Stimulated activated naive CD8-positive, alpha-beta T cell treated with anti-CD3 and anti-CD28 coated beads, Interleukin-15, Interleukin-2, amounts not matched to agents 100 ng/mL and 50 ng/mL, for 24 hours (primary cell): ENCODE measurements around the gene RNF168.
"Not testable (repeated sequence)": the region's sequence is repeated elsewhere in the genome, so short reads cannot be mapped to it uniquely, and the experiment has no call there.

Source experiments
- H3K27ac Mint-ChIP-seq: one replicate; pipeline ENCODE4 v1.8.0; 2021; ENCODE audit warnings: mild to moderate bottlenecking, mixed read lengths
- H3K27me3 Mint-ChIP-seq: one replicate; pipeline ENCODE4 v1.8.0; 2021; ENCODE audit warnings: mixed read lengths
- H3K36me3 Mint-ChIP-seq: one replicate; pipeline ENCODE4 v1.8.0; 2021; ENCODE audit warnings: low read depth, mixed read lengths
- H3K4me1 Mint-ChIP-seq: one replicate; pipeline ENCODE4 v1.8.0; 2021; ENCODE audit warnings: low read depth, mixed read lengths
- H3K4me3 Mint-ChIP-seq: one replicate; pipeline ENCODE4 v1.8.0; 2021; ENCODE audit warnings: mild to moderate bottlenecking, mixed read lengths
- H3K9me3 Mint-ChIP-seq: one replicate; pipeline ENCODE4 v1.8.0; 2021; ENCODE audit warnings: mixed read lengths

The RNF168 gene

DNA sequence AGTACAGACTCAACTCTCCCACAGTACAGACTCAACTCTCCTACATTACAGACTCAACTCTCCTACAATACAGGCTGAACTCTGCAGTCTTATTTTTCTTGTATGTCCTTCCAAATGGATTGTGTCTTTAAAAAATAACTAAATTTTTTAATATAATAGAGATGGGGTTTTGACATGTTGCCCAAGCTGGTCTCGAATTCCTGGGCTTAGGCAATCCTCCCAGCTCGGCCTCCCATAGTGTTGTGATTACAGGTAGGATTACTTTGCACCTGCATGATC, 40.2 kb downstream of the RNF168 start:
- H3K36me3 Mint-ChIP-seq: peaks cover 20% of the 10 kb centered on the region
- no peak overlapping the region for H3K4me3 Mint-ChIP-seq
- H3K9me3 Mint-ChIP-seq: no peaks in the 10 kb centered on the region
- H3K4me1 Mint-ChIP-seq: peaks cover 7% of the 10 kb centered on the region
- no peak overlapping the region for H3K27ac Mint-ChIP-seq
- H3K27me3 Mint-ChIP-seq: no peaks in the 10 kb centered on the region

DNA sequence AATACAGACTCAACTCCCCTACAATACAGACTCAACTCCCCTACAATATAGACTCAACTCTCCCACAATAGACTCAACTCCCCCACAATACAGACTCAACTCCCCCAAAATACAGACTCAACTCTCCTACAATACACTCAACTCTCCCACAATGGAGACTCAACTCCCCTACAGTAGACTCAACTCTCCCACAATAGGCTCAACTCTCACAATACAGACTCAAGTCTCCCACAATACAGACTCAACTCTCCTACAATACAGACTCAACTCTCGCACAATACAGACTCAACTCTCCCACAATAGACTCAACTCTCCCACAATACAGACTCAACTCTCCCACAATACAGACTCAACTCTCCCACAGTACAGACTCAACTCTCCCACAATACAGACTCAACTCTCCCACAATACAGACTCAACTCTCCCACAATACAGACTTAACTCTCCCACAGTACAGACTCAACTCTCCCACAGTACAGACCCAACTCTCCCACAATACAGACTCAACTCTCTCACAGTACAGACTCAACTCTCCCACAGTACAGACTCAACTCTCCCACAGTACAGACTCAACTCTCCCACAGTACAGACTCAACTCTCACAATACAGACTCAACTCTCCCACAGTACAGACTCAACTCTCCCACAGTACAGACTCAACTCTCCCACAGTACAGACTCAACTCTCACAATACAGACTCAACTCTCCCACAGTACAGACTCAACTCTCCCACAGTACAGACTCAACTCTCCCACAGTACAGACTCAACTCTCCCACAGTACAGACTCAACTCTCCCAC, 40.7 kb downstream of the RNF168 start:
- H3K4me3 Mint-ChIP-seq, H3K27ac Mint-ChIP-seq, H3K9me3 Mint-ChIP-seq, H3K27me3 Mint-ChIP-seq: not testable (repeated sequence)
- Mint-ChIP-seq H3K36me3 (peaks cover 18% of the 10 kb centered on the region), H3K4me1 (peaks cover 10% of the 10 kb centered on the region)

DNA sequence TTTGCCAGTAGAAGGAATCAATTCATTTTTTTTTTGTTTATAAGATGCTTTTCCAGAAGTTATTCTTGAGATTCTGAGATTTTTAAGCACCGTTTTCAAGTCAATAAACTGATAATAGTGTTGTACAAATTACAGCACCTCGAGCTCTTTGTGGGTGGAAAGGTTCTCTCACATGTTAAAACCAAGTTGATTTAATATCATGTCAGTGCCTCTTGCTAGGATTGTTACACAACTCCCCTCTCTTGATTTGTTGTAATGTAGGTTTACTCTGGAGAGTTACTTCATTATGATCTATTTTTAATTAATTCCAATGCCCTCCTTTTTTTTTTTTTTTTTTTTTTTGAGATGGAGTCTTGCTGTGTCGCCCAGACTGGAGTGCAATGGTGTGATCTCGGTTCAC, 45.5 kb downstream of the RNF168 start:
- no peak overlapping the region for H3K27ac Mint-ChIP-seq
- H3K9me3 Mint-ChIP-seq: no peaks in the 10 kb centered on the region
- H3K27me3 Mint-ChIP-seq: no peaks in the 10 kb centered on the region

DNA sequence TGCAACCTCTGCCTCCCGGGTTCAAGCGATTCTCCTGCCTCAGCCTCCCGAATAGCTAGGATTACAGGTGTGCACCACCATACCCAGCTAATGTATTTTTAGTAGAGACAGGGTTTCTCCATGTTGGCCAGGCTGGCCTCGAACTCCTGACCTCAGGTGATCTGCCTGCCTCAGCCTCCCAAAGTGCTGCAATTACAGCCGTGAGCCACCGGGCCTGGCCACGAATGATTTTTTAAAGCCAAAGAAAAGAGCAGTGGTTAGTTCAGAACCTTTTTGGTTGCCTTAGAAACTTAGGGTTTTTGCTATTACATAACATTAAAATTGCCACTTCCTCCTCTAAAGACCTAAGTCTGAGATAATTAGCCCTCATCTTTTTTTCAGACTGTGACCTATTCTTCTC, 46.1 kb downstream of the RNF168 start:
- H3K27me3 Mint-ChIP-seq, H3K27ac Mint-ChIP-seq, H3K36me3 Mint-ChIP-seq, H3K9me3 Mint-ChIP-seq, H3K4me3 Mint-ChIP-seq: not testable (repeated sequence)
- H3K4me1 Mint-ChIP-seq: peaks cover 16% of the 10 kb centered on the region

More for the DNA sequence above, 45.5 kb downstream of the RNF168 start:
- H3K36me3 Mint-ChIP-seq: peaks cover 5% of the 10 kb centered on the region
- no peak overlapping the region for H3K4me3 Mint-ChIP-seq
- peaks cover 16% of the 10 kb centered on the region for H3K4me1 Mint-ChIP-seq

DNA sequence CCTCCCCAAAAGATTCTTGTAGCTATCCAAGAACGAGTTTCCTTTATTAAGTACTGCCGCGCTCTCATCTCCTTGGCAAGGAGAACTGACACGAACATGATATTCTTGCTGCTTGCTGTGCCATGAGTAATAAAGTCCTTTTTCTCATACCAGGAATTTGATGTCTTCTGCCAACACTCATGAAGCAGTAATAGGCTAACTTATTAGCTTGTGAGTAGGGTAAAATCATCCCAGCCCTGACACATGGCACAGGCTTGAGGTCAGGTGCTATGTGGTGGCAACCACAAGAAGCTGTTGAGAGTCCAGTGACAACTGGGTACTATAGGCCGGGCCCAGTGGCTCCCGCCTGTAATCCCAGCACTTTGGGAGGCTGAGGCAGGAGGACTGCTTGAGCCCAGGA, 48.6 kb downstream of the RNF168 start:
- no peaks in the 10 kb centered on the region for H3K9me3 Mint-ChIP-seq
- H3K27ac Mint-ChIP-seq: no peak overlapping the region
- H3K36me3 Mint-ChIP-seq: no peaks in the 10 kb centered on the region
- H3K27me3 Mint-ChIP-seq: no peaks in the 10 kb centered on the region
- H3K4me3 Mint-ChIP-seq: no peak overlapping the region
- H3K4me1 Mint-ChIP-seq: peaks cover 10% of the 10 kb centered on the region

DNA sequence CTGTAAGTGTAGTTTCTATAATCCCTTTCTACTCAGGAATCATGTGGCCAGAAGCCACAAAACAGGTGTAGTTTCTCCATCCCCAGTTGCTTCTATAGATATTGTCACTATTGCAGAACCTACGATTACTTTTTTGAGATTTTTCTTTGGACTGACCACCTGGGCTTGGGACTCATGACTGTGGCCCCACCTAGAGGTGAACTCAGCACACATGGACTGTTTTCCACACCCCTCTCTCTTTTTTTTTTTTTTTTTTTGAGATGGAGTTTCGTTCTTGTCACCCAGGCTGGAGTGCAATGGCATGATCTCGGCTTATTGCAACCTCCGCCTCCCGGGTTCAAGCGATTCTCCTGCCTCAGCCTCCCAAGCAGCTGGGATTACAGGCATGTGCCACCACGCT, 58.2 kb downstream of the RNF168 start:
- not testable (repeated sequence) for H3K4me1 Mint-ChIP-seq, H3K4me3 Mint-ChIP-seq, H3K36me3 Mint-ChIP-seq, H3K27ac Mint-ChIP-seq, H3K9me3 Mint-ChIP-seq, H3K27me3 Mint-ChIP-seq

DNA sequence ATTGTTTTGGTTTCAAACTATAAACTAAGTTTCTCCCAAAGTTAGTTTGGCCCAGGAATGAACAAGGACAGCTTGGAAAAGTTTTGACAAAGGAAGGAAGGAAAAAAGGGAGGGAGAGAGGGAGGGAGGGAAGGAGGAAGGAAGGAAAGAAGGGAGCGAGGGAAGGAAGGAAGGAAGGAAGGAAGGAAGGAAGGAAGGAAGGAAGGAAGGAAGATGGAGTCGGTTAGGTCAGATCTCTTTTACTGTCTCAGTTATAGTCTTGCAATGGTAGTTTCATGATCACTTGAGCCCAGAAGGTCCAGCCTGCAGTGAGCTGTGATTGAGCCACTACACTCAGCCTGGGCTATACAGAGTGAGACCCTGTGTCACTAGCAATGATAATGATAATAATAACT, 59.1 kb downstream of the RNF168 start:
- no peak overlapping the region for H3K27ac Mint-ChIP-seq
- no peaks in the 10 kb centered on the region for H3K27me3 Mint-ChIP-seq
- H3K9me3 Mint-ChIP-seq: no peaks in the 10 kb centered on the region
- H3K4me3 Mint-ChIP-seq: no peak overlapping the region
- H3K36me3 Mint-ChIP-seq: no peaks in the 10 kb centered on the region
- H3K4me1 Mint-ChIP-seq: no peaks in the 10 kb centered on the region

DNA sequence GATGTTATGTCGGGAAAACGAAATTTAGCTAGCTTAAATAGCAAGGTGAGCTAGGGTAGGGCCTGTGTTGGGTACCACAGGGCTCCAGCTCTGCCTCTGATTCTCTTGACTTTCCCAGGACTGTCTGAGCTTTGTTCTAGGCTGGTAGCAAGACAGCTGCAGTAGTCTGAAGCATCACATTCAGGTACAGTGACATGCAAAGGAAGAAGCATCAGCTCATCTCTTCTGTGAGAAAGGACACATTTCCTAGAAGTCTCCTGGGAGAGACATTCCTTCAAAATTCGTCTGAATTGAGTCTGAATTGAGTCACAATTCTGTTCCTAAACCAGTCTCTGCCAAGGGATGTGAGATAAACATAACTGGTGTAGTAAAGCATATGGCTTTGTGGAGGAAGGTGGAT, 62.9 kb downstream of the RNF168 start:
- H3K4me1 Mint-ChIP-seq: no peaks in the 10 kb centered on the region

DNA sequence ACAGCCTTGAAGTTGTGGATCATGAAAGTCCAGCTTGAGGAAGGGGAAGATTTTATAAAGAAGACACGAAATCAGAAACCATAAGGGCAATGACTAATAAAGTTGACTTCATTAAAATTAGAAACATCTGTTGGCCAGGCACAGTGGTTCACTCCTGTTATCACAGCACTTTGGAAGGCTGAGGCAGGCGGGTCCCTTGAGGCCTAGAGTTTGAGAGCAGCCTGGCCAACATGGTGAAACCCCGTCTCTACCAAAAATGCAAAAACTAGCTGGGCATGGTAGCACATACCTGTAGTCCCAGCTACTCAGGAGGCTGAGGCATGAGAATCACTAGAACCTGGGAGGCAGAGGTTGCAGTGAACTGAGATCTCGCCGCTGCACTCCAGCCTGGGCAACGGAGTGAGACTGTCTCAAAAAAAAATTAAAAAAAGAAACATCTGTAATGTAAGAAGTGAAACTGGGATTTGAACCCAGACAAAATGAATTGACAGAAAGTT, 63.5 kb downstream of the RNF168 start:
- Mint-ChIP-seq H3K4me1 (no peaks in the 10 kb centered on the region), H3K9me3 (no peaks in the 10 kb centered on the region), H3K36me3 (no peaks in the 10 kb centered on the region), H3K4me3 (no peak overlapping the region), H3K27me3 (no peaks in the 10 kb centered on the region), H3K27ac (no peak overlapping the region)

More for the DNA sequence above, 62.9 kb downstream of the RNF168 start:
- Mint-ChIP-seq H3K36me3 (no peaks in the 10 kb centered on the region), H3K9me3 (no peaks in the 10 kb centered on the region), H3K27ac (no peak overlapping the region), H3K4me3 (no peak overlapping the region), H3K27me3 (no peaks in the 10 kb centered on the region)

DNA sequence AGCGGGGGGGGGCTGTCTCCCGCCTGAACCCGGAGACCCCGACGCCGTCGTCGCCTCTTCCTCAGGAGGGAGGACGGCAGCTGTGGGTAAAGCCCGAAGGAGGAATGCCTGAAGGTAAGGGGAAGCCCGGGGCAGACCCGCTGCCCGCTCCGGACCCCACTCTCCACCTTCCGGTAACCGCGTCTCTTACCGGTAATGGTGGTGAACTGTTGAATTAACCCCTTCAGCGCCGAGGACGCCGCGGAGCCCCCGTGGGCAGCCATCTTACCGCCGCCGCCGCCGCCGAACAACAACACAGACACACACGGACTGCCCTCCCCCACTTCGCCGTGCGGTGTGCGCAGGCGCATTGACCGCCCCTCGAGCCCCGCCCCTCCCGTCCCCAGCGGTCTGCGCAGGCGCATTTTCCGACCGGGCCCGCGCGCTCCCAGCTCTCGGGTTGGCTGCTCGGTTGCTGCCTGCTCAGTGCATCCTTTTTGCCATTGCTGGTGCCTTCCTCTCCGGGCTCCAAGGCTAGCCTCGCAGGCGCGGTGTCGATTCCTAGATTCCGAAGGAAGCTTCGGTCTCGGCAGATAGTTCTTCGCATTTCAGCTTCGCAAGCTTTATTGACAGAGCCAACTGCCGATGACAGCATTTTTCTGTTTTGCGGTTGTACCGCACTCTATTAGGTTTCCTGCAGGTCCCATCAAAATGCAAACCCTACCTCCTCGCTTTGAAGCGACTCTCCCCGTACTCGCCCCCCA, 71.3 kb downstream of the RNF168 start, which contains the start of gene UBXN7:
TSS of gene UBXN7 (minus strand) at position 291 of the 743 bp plus-strand sequence. CDS start at position 263, 28 bp downstream.
- Mint-ChIP-seq H3K27me3 (no peaks in the 10 kb centered on the region), H3K27ac (peak within 1 kb of the TSS; percentile 59), H3K4me1 (peaks cover 21% of the 10 kb centered on the region), H3K36me3 (peaks cover 14% of the 10 kb centered on the region), H3K9me3 (no peaks in the 10 kb centered on the region), H3K4me3 (peak within 1 kb of the TSS; percentile 87)

DNA sequence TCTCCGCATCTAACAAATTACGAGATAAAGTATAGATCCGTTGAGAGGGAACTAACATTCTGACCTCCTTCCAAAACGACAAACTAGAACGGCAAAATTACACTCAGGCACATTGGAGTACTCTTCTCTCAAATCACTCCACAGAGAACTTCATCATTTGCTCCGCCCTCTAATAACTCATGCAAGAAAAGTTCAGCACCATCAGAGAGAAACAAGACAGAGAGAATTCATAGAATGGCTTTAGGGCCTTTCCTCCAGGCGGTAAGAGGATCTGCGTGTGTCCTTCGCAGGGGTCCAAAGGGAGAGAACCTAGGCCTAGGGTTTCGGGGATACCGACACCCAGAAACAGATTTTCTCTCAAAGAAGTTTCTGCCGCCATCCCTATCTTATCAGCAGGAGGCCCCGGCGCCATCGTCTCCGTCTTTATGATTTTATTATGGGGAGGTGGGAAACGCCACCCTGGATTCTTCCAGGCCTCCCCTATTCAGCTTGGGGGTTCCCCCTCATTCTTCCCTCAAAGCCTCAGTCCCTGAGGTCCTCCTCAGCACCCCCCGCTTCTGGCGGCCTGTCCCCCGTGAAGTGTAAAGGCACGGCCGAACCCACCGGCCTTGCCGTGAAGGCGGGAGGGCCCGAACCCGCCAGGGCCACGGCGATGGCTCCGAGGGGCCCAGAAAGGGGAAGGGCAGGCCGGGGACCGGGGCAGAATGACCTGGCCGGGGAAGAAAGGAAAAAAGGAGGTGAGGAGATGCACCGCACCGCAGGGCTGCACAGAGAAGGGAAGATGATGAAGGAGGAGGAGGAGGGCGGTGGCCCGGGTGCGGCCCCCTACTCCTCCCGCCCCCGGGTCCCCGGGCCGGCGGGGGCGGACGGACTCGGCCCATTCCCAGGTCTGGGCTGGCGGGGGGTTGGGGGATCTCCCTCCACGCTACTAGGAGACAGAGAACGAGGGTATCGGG, 72.1 kb downstream of the RNF168 start:
- H3K36me3 Mint-ChIP-seq: peaks cover 14% of the 10 kb centered on the region
- peak overlapping the region; percentile 59 for H3K27ac Mint-ChIP-seq
- peak overlapping the region; percentile 87 for H3K4me3 Mint-ChIP-seq
- H3K9me3 Mint-ChIP-seq: no peaks in the 10 kb centered on the region
- no peaks in the 10 kb centered on the region for H3K27me3 Mint-ChIP-seq
- peaks cover 21% of the 10 kb centered on the region for H3K4me1 Mint-ChIP-seq

DNA sequence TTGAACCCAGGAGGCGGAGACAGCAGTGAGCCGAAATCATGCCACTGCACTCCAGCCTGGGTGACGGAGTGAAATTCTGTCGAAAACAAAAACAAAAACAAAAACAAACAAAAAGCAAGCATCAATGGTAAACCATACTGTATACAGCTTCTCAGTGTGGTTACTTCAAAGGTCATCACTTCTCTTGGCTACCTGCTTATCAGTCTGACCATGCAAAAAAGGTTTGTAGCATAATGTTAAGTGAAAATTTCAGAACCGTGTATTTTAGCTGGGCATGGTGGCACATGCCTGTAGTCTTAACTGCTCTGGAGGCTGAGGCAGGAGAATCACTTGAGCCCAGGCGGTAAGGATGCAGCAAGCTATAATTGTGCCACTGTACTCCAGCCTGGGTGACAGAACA, 75.5 kb downstream of the RNF168 start:
- H3K36me3 Mint-ChIP-seq: peaks cover 19% of the 10 kb centered on the region
- H3K27ac Mint-ChIP-seq: no peak overlapping the region
- no peaks in the 10 kb centered on the region for H3K9me3 Mint-ChIP-seq
- H3K27me3 Mint-ChIP-seq: no peaks in the 10 kb centered on the region
- H3K4me3 Mint-ChIP-seq: no peak overlapping the region
- H3K4me1 Mint-ChIP-seq: peaks cover 31% of the 10 kb centered on the region

DNA sequence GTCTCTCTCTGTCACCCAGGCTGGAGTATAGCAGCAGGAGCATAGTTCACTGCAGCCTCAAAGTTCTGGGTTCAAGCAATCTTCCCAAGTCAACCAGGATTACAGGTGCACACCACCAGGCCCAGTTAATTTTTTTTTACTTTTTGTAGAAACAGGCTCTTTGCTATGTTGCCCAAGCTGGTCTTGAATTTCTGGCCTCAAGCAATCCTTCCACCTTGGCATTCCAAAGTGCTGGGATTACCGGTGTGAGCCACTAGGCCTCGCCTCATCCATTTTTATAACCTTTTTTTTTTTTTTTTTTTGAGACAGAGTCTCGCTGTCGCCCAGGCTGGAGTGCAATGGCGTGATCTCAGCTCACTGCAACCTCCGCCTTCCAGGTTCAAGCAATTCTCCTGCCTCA, 79.1 kb downstream of the RNF168 start:
- Mint-ChIP-seq H3K4me1 (peaks cover 45% of the 10 kb centered on the region), H3K36me3 (peaks cover 18% of the 10 kb centered on the region)
- not testable (repeated sequence) for H3K9me3 Mint-ChIP-seq, H3K4me3 Mint-ChIP-seq, H3K27ac Mint-ChIP-seq, H3K27me3 Mint-ChIP-seq

DNA sequence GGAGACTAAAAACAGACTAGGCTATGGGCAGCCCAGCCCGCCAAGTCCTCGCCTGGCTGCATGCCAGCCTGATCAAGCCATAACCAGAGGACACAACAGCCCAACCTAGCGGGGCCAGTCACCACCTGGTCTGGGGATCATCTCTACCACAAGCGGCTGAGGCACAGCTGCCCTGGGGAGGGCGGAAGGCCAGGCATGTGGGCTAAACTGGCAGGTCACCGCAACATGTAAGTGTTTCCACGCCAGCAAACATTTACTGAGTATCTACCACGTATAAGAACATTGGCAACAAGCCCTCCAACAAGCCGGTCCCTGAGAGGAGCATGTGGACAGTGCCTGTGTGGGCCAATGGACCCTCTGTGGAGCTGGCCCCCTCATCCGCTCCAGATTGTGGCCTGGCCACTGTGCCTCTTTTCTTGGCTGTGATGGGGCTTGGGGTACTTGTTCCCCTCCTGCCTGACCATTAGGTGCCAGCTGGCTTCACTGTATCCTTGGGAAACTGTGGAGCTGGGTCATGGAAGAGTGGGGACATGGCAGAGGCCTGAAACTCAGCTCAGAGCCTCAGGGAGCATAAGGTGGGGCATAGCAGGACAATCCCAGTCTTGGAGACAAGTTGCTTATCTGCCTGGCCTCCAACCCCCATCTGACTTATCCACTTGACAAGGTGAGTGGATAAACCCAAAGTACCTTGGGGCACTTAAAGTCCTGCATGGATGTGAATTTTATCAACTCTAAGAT, 80.4 kb downstream of the RNF168 start:
- H3K4me1 Mint-ChIP-seq: peaks cover 53% of the 10 kb centered on the region
- no peaks in the 10 kb centered on the region for H3K27me3 Mint-ChIP-seq
- H3K9me3 Mint-ChIP-seq: no peaks in the 10 kb centered on the region
- H3K36me3 Mint-ChIP-seq: peaks cover 15% of the 10 kb centered on the region
- no peak overlapping the region for H3K27ac Mint-ChIP-seq
- H3K4me3 Mint-ChIP-seq: no peak overlapping the region
